Mucosa of rectum (tissue), 2 donors: ENCODE measurements around the gene CCDC89.
"Not testable (repeated sequence)": the region's sequence is repeated elsewhere in the genome, so short reads cannot be mapped to it uniquely, and the experiment has no call there.

ENCODE experiments used
- H3K27ac ChIP-seq, 2 donors: one replicate each; pipeline ENCODE4 v1.7.0; 2013; ENCODE audit warnings: inconsistent platforms in 2 of 2, low read depth in 2 of 2, low read length in 2 of 2
- H3K27me3 ChIP-seq, 2 donors: one replicate each; pipeline ENCODE4 v1.7.0; 2013; ENCODE audit warnings: low read length in 2 of 2; ENCODE audit not compliant: control insufficient read depth in 2 of 2, insufficient read depth in 2 of 2
- H3K36me3 ChIP-seq, 2 donors: one replicate each; pipeline ENCODE4 v1.7.0; 2013; ENCODE audit warnings: low read length in 2 of 2; ENCODE audit not compliant: control insufficient read depth in 2 of 2, insufficient read depth in 2 of 2
- H3K4me1 ChIP-seq, 2 donors: one replicate each; pipeline ENCODE4 v1.7.0; 2013; ENCODE audit warnings: low read length in 2 of 2, mild to moderate bottlenecking in 1 of 2; ENCODE audit not compliant: control insufficient read depth in 2 of 2, insufficient read depth in 2 of 2
- H3K4me3 ChIP-seq, 2 donors: one replicate each; pipeline ENCODE4 v1.7.0; 2013; ENCODE audit warnings: low read length in 2 of 2
- H3K9ac ChIP-seq, 2 donors: one replicate each; pipeline ENCODE4 v1.7.0; 2013; ENCODE audit warnings: low read length in 2 of 2, low read depth in 1 of 2, mild to moderate bottlenecking in 1 of 2
- H3K9me3 ChIP-seq, 2 donors: one replicate each; pipeline ENCODE4 v1.7.0; 2013; ENCODE audit warnings: low read length in 2 of 2; ENCODE audit not compliant: control insufficient read depth in 2 of 2
- donor health status: healthy.
- donor health status: Normal muscosa, but diverticular disease.

Gene CCDC89

DNA sequence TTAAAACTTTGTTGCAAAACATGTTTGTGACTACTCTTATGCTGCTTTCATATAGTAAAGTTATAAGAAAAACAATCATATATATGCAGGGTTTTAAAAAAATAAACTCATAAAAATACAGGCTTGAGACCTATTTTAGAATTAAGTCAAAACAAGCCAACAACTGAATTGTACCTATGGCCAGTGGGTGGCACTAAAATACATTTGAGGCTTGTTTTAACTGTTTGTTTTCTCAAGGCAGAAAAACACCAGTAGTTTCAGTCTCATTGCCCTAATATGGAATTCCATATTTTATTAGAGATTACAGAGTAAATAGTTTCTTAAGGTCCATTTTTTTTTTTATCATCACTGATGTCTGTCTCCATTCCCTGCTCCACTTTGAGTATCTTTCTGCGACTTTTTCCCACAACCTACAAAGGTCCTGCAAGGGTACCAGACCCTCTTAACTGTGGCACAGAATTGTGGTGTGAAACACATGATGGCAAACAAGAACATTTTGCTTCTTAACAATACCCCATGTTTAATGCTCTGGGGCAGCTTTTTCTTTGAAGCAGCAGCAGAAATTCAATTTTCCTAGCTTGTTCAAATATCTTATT, 8.5 kb upstream of the CCDC89 start:
- H3K9me3 ChIP-seq, result no peaks in the 10 kb centered on the region
- H3K27me3 ChIP-seq, result no peaks in the 10 kb centered on the region
- H3K27ac ChIP-seq, result no peak overlapping the region
- peaks cover 30 to 47% of the 10 kb centered on the region in 2 donors for H3K36me3 ChIP-seq
- H3K9ac ChIP-seq, result no peak overlapping the region
- no peak overlapping the region for H3K4me3 ChIP-seq
- no peaks in the 10 kb centered on the region for H3K4me1 ChIP-seq

DNA sequence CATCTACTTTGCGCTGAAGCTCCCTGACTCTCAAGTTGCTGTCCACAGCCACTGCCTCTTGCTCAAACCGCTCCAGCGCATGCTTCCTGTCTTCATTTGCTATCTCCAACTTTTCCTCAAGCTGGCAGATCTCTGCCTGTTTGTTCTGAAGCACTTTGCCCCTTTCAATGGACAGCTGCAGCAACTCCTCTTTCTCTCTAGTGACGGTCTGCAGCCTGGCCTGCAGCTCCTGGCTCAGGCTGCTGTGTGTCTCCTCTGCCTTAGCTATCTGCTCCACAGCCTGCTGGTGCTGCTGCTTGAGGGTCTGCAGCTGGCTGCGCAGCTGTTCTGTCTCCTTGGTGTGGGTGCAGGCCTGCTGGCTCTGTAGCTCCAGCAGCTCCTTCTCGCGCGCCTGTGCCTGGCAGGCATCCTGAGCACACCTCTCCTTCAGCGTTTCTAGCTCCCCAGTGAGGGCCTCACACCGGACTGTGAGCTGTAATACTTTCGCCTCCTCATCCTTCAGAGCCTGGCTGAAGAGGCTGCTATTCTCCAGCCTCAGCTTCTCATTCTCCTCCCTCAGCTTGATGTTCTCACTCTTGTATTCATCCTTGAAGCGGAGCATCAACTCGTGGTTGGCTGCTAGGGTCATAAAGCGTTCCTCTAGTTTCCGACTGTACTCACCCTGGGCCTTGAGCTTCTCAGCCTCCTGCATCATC, 723 bp downstream of the CCDC89 start:
- Histone ChIP-seq H3K4me3 (peak overlapping the region; percentile 45 to 63), H3K36me3 (peaks cover 1 to 4% of the 10 kb centered on the region in 2 donors), H3K9me3 (no peaks in the 10 kb centered on the region), H3K4me1 (no peaks in the 10 kb centered on the region), H3K27ac (peak overlapping the region; percentile 6 to 61), H3K9ac (no peak overlapping the region), H3K27me3 (no peaks in the 10 kb centered on the region)

DNA sequence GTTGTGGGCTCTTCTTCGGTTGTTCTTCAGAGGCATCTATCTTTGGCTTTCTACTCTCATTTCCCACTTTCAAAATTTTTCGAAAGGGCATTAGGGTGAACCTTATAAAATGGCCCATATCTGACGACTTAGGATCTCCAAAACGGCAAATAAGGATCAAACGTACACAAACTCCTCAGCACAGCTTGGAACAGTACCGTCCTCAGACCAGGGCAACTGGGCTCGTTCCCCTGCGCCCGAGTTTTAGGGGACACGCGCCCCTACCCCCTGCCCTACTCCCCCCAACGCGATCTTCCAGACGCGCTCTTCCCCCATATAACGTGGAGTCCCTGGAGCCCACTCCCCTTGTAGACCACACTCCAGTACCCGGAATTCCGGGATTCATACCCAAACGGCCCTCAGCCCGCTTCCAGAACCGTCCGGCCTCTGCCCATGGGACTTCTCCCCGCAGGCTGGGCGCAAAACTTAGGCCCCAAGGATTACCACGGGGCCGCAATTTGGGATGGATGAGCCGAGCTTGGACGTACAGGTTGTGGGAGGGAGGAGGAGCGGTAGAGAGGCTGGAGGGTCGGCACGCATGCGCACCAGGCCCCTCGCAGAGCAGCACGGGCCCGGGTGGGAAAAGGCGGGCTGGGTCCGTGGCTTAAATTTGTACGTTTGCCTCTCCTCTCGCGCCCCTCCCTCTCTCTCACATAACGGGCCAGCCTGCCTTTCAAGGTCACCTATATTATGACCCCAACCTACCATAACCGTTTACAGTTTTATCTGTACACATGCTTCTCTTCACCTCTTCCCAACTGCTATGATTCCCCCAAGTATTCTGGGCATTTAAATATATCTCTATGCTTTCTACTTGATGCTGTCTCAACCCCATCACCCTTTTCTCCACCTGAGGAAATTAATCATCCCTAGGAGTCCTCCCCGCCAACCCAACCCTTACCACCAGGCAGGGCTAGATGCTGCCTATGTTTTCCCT, 3.4 kb downstream of the CCDC89 start:
- Histone ChIP-seq H3K4me1 (no peaks in the 10 kb centered on the region), H3K36me3 (no peaks in the 10 kb centered on the region), H3K4me3 (peak overlapping the region; percentile 55 to 65), H3K27me3 (no peaks in the 10 kb centered on the region), H3K27ac (no peak overlapping the region), H3K9me3 (no peaks in the 10 kb centered on the region), H3K9ac (peak overlapping the region; percentile 42 to 55)

DNA sequence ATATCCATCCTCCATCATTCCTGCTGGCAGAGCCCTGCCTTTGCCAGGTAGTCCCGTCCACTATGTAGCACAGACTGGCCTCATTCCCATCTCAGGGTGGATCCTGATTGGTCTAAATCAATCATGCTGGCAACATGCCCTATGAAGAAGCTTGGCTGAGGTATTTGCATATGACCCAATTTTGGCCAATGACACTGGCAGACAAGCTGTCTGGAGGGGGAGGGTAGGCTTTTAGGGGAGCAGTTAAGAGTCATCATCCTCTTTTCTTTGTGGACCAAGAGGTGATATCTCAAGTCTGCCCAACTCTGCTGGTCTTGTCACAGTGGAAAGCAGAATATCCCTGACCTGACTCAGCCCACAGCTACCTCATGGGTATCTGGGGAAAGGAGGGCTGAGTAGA, 5.1 kb downstream of the CCDC89 start:
- Histone ChIP-seq H3K4me3 (no peak overlapping the region), H3K27ac (no peak overlapping the region), H3K4me1 (no peaks in the 10 kb centered on the region), H3K9ac (no peak overlapping the region), H3K36me3 (no peaks in the 10 kb centered on the region), H3K9me3 (no peaks in the 10 kb centered on the region), H3K27me3 (no peaks in the 10 kb centered on the region)

DNA sequence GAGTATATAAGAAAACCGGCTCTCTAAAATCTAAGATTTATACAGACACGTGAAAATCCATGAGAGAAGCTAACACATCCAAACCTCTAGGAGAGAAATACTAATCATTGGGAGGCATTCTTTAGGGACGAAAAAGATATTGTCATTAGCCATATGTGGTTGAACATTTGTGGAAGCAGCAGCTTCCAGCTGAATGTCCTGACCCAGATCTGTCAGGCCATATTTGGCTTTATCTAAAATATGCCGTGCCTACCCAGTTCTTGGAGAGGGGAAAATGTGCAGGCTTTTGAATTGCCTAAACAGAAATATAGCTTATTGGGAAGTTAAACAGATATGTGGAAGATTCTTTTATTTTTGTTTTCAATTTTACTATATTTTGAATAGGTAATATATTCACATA, 6.4 kb downstream of the CCDC89 start:
- Histone ChIP-seq H3K27me3 (no peaks in the 10 kb centered on the region), H3K36me3 (no peaks in the 10 kb centered on the region), H3K4me1 (no peaks in the 10 kb centered on the region), H3K9ac (no peak overlapping the region), H3K27ac (no peak overlapping the region), H3K9me3 (no peaks in the 10 kb centered on the region), H3K4me3 (no peak overlapping the region)

DNA sequence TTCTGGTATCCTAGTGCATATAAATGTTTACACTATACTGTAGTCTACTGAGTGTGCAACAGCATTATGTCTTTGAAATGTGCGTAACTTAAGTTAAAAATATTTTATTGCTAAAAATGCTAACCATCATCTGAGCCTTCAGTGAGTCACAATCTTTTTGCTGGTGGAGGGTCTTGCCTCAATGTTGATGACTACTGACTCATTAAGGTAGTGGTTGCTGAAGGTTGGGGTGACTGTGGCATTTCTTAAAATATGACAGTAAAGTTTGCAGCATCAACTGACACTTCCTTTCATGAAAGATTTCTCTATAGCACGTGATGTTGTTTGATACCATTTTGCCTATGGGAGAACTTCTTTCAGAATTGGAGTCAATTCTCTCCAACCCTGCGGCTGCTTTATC, 12.6 kb downstream of the CCDC89 start:
- no peaks in the 10 kb centered on the region for H3K4me1 ChIP-seq
- no peak overlapping the region for H3K9ac ChIP-seq
- no peak overlapping the region for H3K27ac ChIP-seq
- H3K36me3 ChIP-seq, result no peaks in the 10 kb centered on the region
- no peaks in the 10 kb centered on the region for H3K9me3 ChIP-seq
- no peak overlapping the region for H3K4me3 ChIP-seq
- H3K27me3 ChIP-seq, result no peaks in the 10 kb centered on the region

DNA sequence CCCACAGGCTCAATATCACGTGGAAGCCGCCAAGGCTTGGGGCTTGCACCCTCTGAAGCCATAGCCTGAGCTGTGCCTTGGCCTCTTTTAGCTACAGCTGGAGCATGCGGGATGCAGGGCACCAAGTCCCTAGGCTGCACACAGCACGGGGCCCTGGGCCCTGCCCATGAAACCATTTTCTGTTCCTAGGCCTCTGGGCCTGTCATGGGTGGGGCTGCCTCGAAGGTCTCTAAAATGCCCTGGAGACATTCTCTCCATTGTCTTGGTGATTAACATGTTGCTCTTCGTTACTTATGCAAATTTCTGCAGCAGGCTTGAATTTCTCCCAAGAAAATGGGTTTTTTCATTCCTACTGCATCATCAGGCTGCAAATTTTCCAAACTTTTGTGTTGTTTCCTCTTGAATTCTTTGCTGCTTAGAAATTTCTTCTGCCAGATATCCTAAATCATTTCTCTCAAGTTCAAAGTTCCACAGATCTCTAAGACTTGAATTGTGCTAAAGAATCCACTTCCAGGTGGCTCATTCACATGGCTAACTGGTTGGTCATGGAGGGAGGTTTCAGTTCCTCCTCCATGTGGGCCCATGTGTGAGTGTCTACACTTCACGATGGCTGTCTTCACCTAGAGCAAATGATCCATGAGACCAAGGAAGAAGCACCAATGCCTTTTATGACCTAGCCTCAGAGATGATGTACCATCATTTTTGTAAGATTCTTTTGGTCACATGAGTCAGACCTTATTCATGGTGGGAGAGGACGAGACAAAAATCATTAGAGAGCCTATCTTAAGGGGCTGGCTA, 13.7 kb downstream of the CCDC89 start:
- Histone ChIP-seq H3K9me3 (no peaks in the 10 kb centered on the region), H3K27ac (no peak overlapping the region), H3K4me1 (no peaks in the 10 kb centered on the region), H3K27me3 (no peaks in the 10 kb centered on the region), H3K4me3 (no peak overlapping the region), H3K36me3 (no peaks in the 10 kb centered on the region), H3K9ac (no peak overlapping the region)

DNA sequence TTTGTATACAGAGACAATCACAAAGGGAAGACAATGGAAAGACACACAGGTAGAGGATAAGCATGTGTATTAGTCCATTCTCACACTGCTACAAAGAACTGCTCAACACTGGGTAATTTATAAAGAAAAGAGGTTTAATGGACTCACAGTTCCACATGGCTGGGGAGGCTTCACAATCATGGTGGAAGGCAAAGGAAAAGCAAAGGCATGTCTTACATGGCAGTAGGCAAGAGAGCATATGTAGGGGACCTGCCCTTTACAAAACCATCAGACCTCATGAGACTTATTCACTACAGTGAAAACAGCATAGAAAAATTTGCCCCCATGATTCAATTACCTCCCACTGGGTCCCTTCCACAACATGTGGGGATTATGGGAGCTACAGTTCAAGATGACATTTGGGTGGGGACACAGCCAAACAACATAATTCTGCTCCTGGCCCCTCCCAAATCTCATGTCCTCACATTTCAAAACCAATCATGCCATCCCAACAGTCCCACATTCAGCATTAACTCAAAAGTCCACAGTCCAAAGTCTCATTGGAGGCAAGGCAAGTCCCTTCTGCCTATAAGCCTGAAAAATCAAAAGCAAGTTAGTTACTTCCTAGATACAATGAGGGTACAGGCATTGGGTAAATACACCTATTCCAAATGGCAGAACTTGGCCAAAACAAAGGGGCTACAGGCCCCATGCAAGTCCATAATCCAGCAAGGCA, 14.9 kb downstream of the CCDC89 start:
- not testable (repeated sequence) for H3K9me3 ChIP-seq, H3K4me3 ChIP-seq, H3K27me3 ChIP-seq, H3K4me1 ChIP-seq, H3K27ac ChIP-seq, H3K36me3 ChIP-seq, H3K9ac ChIP-seq

DNA sequence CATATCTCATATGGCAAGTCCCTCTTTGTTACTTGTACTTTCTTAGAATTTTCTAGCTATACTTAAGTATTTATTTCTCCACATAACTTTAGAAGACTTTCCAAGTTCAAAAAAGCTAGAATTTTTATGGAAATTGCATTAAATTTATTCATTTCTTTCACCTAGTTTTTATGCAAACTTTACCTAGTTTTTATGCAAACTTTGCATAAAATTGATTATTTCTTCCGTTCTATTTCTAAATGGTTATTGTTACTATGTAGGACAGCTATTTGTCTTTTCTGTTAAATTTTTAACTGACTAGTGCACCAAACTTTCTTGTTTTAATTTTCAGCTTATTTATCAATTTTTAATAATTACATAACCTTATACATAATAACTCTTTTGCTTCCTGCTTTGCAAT, 17.8 kb downstream of the CCDC89 start:
- Histone ChIP-seq H3K27ac (no peak overlapping the region), H3K9ac (no peak overlapping the region), H3K36me3 (no peaks in the 10 kb centered on the region), H3K9me3 (no peaks in the 10 kb centered on the region), H3K4me3 (no peak overlapping the region), H3K4me1 (peaks cover 4 to 11% of the 10 kb centered on the region in 2 donors), H3K27me3 (no peaks in the 10 kb centered on the region)
